Activated CD4-positive, alpha-beta T cell treated with anti-CD3 and anti-CD28 coated beads, Interleukin-2, Interleukin-4, amounts not matched to agents 100 ng/mL and 50 ng/mL, durations not matched to agents 16 hours and 8 hours (primary cell): ENCODE data around the gene HEYL.

Experiments used
- DNase-seq: peaks from one replicate; pipeline ENCODE4 v3.0.0-alpha.2; 2020; ENCODE audit warnings: low spot score

HEYL gene

DNA sequence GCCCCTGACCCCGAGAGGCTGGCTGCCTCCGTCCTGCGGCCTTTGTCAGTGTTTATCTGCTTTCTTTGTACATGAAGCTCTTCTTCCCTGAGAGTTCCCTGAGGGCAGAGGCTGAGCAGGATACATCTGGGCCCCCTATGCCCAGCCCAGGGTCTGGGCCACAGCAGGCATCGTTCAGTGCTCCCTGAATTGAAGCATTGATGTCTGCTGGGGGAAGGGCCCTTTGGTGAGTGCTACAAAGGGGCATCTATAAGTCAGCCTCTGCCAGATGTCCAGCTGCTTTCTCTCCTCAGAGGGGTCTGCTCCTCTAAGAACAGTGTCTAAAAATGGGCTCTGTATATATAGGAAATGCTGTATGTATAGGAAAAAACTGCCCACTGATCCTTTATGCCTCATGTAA, 2.1 kb downstream of the HEYL start:
- no peak for DNase-seq

GRCh38 chr1:39635871-39636210, 3.6 kb downstream of the HEYL start:
- DNase-seq, result no peak

GRCh38 chr1:39635205-39635870, 4.1 kb downstream of the HEYL start:
- no peak for DNase-seq

GRCh38 chr1:39633422-39633821, 6.0 kb downstream of the HEYL start:
- DNase-seq, result no peak

DNA sequence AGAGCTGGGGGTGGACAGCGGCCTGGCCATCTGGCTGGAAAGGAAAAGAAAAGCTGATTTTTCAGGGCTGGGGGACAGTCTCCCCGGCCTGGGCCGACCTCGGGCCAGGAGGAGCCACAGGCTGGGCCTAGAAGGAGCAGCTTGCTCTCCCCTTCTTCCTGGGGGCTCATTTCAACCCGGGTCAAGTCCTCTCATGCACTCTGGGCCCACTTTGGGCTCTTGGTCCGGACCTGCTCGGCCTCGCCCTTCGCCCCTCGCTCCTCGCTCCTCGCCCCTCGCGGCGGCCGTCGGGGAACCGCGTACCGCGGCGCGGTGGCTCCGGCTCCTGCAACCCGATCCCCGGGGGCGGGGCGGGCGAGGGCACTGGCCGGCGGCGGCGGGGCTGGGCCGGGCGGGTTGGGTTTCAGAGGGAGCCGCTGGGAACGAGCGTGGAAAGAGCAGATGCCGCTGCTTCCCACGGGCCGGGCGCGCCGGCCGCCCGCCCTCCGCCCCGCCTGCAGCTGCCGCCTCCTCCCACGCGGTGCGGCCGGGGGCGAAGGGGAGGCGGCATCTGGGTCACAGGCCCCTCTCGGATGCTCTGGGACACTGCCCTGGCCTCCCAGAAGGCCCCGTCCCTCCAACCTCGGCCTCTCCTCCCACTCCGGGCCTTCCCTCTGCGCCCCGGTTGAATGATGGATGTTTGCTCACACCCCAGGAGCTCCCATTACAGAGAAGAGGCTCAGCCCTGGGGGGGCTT, 6.6 kb downstream of the HEYL start:
- no peak for DNase-seq

- DNase-seq, result no peak
These were observed 7.1 kb downstream of the HEYL start for GRCh38 chr1:39632323-39632681.

- no peak for DNase-seq
These were observed 7.8 kb downstream of the HEYL start for GRCh38 chr1:39631361-39632322.

DNA sequence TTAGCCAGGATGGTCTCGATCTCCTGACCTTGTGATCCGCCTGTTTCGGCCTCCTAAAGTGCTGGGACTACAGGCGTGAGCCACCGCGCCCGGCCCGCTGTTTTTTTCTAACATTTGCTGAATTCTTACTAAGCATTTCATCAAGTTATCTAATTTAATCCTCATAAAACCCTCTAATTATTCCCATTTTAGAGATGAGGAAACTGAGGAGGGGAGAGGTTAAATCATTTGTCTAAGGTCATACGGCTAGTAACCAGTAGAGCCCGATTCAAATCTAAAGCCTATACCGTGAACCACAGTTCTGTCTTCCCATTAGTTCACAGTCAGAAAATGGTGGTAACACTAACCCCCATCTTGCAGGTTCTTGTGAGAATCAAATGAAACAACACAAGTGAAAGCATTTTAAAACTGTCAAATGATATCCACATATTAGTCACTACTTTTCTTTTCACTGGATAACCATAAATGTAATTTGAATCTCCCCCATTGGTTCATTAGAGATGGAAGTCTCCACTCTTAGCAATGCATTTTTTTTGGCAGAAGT, 10.6 kb downstream of the HEYL start:
- peak; percentile 40 for DNase-seq

GRCh38 chr1:39626646-39627045, 12.8 kb downstream of the HEYL start:
- no peak for DNase-seq

DNA sequence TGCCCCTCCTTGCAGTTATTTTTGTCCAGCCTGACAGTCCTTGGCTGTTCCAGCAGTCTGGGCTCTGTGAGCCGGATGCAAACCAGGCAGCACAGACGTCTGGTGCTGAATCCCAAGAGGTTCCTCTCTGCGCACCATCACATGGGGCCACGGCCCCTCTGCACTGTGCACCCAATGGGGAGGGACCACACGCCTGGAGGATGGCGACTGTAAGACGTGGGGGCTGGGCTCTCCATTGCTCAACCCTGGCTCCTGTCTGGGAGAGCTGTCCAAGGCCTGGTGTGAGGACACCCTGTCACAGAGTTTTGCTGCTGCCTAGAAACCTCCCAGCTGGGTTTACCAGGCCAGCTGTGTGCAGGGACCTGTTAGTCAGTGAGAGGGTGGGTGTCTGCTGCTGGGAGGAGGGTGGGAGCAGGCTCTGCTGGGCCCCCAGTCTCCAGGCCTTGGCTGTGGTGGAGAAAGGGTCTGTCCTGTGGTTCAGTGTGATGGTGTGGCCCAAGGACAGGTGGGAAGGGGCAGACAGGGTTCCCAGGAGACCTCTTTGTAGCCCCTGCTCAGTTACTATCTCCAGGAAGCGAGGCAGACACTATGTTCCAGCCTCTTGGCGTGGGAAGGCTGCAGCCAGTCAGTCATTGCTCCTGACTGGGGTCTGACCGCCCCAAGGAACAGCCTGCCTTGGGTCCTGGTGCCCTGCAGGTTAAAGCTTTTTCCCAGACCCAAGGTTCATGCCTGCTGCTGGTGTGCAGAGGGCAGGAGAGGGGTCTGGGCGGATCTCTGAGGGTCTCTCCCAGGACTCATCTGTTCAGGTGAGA, 13.8 kb downstream of the HEYL start:
- no peak for DNase-seq

DNA sequence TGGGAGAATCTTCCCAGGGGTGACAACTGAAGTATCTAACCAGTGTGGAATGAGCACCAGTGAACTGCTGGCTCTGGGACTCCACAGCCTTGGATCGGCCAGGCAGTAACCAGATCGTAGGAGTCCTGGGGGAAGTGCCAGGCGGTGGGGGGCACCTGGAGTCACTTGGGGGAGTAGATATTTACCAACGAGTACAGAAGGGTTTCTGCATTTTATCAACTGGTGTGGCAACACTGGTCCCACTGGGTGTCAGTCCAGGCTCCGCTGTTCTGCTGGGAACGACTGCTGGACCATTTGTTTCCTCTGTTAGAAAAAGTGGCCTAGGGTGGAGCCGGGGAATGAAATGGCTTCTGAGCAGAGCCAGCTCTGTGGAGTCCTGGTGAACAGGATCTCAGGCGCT, 14.4 kb downstream of the HEYL start:
- DNase-seq, result no peak

GRCh38 chr1:39623053-39623452, 16.4 kb downstream of the HEYL start:
- DNase-seq, result no peak

GRCh38 chr1:39622427-39622826, 17.0 kb downstream of the HEYL start:
- no peak for DNase-seq

DNA sequence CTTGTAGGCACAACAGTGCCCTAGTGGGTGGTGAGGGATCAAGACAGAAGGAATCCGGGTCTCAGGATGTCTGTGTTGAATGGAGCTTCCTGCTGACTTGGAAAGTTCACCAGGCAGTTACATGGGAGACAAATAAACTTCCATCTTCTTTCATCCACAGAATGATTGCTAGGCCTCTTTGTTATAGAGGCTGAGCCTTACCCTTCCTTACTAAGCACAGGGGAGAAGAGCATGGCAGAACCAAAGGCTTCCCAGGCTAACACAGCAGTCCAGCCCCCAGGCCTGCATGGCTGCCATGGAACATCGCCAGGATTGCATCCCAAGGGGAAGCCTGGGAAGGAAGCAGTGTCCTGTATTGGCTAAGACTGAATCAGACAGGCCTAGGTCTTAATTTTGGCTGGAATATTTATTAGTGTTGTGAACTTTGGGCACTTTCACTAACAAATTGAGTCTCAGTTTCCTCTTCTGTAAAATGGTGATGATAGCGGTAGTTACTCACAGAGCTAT, 18.7 kb downstream of the HEYL start:
- DNase-seq, result no peak

DNA sequence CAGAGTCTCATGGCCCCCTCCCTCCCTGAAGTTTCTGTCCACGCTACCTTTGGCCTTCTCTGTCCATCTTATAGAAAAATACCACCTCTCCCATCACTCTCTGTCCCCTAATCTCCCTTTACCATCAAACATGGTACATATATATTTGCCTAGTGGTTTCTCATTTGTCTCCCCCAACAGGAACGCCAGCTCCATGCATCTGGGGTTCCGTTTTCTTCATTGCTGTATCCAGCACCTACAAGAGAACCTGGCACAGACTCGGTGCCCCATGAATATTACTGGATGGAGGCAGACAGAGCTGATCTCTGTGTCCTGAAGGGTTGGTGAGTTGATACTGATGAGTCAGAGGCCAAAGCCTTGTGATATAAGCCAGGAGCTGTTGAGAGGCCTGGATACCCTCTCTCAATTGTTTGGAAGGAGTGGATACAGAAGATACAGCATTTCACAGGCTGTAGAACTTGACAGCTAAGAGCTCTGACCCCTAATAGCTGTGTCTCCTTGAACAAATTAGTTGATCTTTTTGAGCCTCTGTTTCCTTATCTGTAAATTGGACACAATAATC, 21.9 kb downstream of the HEYL start:
- no peak for DNase-seq

DNA sequence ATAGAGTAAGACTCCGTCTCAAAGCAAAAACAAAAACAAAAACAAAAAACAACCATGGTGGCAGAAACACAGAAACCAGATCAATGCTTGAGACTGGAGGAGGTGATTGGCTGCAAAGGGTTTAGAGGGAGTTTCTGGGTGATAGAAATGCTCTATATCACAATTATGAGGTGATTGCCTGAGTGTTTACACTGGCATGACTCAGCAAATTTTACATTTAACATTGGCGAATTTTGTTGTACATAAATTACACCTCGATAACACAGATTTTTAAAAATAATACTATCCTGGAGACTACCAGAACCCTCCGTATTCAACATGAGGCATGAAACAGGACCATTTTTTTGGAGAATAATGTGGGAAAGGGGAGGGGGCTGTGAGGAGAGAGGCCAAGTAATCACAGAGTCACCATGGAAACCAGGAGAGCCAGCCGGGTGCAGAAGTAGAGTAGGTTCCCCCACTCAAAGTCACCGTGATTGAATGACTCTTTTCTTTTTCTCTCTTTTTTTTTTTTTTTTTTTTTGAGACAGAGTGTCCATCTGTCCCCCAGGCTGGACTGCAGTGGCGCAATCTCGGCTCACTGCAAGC, 24.3 kb downstream of the HEYL start:
- no peak for DNase-seq

- no peak for DNase-seq
These were observed 25.0 kb downstream of the HEYL start for GRCh38 chr1:39614488-39614887.

DNA sequence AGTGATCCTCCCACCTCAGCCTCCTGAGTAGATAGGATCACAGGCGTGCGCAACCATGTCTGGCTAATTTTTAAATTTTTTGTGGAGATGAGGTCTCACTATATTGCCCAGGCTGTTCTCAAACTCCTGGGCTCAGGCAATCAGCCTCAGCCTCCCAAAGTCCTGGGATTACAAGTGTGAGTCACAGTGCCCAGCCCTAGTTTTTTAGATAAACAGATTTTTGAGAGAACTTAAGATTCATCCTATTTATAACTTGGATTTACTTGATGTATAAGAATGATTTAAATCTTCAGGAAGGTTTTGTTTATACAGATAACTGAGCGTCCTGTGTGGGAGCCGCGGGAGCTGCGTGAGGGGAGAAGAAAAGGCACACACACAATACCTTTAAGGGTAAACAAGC, 26.2 kb downstream of the HEYL start:
- no peak for DNase-seq

GRCh38 chr1:39609618-39610331, 29.7 kb downstream of the HEYL start:
- DNase-seq, result peak; percentile 83

- no peak for DNase-seq
These were observed 30.5 kb downstream of the HEYL start for GRCh38 chr1:39608921-39609320.
